ENCODE measurements around the gene MYOCD. TPM values are rescaled to one million over a fixed set of nuclear protein-coding genes. Genes with fewer than 3 reads are reported as not detected.

Gene MYOCD
- total and polyA plus RNA-seq, 8 donors: 1.4 to 61.4 (median 14.0) TPM

DNA sequence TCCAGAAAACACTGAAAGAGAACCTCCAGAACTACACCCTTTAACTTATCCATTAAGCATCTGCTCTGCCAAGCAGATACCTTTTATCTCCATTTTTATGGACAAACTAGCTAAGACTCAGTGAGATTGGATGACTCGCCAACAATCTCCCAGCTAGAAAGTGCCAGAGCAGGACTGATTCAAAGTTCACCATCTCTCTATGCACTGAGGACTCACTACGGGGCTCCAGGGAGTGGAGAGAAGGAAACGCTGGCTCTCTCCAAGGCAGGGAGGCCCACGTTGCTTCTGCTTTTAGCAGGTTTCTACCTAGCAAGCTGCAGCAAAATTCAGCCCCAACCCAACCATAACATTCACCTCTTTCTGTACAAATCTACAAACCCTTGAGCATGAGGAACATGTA lies 70.8 kb downstream of the MYOCD start:
- H3K36me3 ChIP-seq: peaks cover 0 to 15% (median 2%) of the 10 kb centered on the region in 4 donors
- no peak overlapping the region for H3K27ac ChIP-seq
- H3K9me3 ChIP-seq: no peaks in the 10 kb centered on the region
- H3K4me3 ChIP-seq: no peak overlapping the region
- H3K4me1 ChIP-seq: peaks cover 3 to 24% (median 10%) of the 10 kb centered on the region in 4 donors
- TF ChIP-seq CTCF (IDR thresholded peaks at IDR 0.05) (no peak), EP300 (IDR thresholded peaks at IDR 0.05) (no peak), POLR2AphosphoS5 (IDR thresholded peaks at IDR 0.05) (no peak), POLR2A (IDR thresholded peaks at IDR 0.05) (no peak)
- no peaks in the 10 kb centered on the region for H3K27me3 ChIP-seq
- intact Hi-C loops (cut with DNase I; ENCODE audit: low total_unique reads): no loop called here
- no peak for DNase-seq
- 75 to 80% (median 78%) methylated on average over 4 of the region's 4 CpGs for WGBS, 5 donors

DNA sequence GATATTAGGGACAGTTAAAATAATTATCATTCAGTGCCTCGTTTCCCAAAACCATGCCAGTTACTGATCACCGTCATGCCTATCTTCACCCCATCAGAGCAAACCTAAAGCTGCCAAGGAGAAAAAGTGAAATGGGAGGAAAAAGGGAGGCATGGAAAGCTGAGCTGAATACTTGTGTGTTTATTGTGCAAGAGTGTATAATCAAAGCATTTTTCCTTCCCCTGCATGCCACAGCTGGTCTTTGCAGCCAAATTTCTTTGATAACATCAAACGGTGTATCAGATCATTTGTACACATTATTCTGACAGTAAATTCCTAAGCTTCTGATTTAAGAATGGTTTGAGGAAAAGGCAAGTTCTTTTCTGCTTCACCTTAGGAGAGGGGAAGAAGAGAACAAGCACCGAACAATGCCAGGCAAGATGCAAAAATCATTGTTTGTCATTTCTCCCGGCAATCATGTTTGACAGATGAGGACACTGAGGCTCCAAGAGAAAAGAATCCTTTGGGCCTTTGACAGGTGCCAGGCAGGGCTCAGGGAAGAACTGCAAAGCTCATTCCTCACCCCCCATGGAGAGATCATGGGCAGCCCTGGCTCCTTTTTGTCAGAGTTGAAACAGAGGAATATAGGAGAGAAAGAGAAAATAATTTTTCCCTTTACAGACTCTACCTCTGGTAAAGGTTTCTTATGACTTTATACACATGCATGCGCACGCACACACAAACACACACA lies 72.2 kb downstream of the MYOCD start:
- intact Hi-C loops (cut with DNase I; ENCODE audit: low total_unique reads): no loop called here

GRCh38 chr17:12738624-12739023 lies 72.9 kb downstream of the MYOCD start:
- H3K27ac ChIP-seq: no peak overlapping the region
- no peak overlapping the region for H3K4me3 ChIP-seq
- no peaks in the 10 kb centered on the region for H3K27me3 ChIP-seq
- intact Hi-C loops (cut with DNase I; ENCODE audit: low total_unique reads): no loop called here
- no peak for DNase-seq
- TF ChIP-seq POLR2A (IDR thresholded peaks at IDR 0.05): no peak
- TF ChIP-seq CTCF (IDR thresholded peaks at IDR 0.05): no peak
- TF ChIP-seq EP300 (IDR thresholded peaks at IDR 0.05): no peak
- TF ChIP-seq POLR2AphosphoS5 (IDR thresholded peaks at IDR 0.05): no peak
- peaks cover 0 to 15% (median 2%) of the 10 kb centered on the region in 4 donors for H3K36me3 ChIP-seq
- no peaks in the 10 kb centered on the region for H3K9me3 ChIP-seq
- peaks cover 9 to 31% (median 16%) of the 10 kb centered on the region in 4 donors for H3K4me1 ChIP-seq
- WGBS, 5 donors: 68 to 76% (median 73%) methylated on average over 2 of the region's 2 CpGs

More for the DNA sequence above, 72.2 kb downstream of the MYOCD start:
- TF ChIP-seq POLR2AphosphoS5 (IDR thresholded peaks at IDR 0.05): no peak
- no peak for TF ChIP-seq POLR2A (IDR thresholded peaks at IDR 0.05)
- no peak for TF ChIP-seq CTCF (IDR thresholded peaks at IDR 0.05)
- no peak for TF ChIP-seq EP300 (IDR thresholded peaks at IDR 0.05)
- H3K4me1 ChIP-seq: peaks cover 9 to 29% (median 15%) of the 10 kb centered on the region in 4 donors
- H3K36me3 ChIP-seq: peaks cover 0 to 15% (median 2%) of the 10 kb centered on the region in 4 donors
- H3K9me3 ChIP-seq: no peaks in the 10 kb centered on the region
- H3K27ac ChIP-seq: no peak overlapping the region
- DNase-seq: no peak
- no peak overlapping the region for H3K4me3 ChIP-seq
- 51 to 66% (median 62%) methylated on average over 7 of the region's 7 CpGs for WGBS, 5 donors
- no peaks in the 10 kb centered on the region for H3K27me3 ChIP-seq

DNA sequence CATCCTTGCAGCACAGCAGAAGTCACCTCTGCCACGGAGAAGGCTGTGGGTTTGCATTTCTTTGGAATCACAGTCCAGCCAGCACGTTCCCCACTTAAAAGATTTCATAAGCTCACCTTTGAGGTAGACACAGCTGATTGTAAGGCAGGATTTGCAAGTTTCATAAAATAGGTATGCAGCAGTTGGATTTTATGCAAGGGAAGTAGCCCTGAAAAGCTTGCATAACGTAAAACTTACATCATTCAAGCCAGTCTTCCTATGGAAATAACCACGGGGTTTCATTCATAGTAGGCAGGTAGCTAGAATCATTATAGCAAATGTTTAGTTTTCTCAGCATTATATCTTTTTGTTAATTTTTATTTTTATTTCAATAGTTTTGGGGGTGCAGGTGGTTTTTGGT lies 73.8 kb downstream of the MYOCD start:
- no peak for DNase-seq
- no peak overlapping the region for H3K27ac ChIP-seq
- H3K4me3 ChIP-seq: no peak overlapping the region
- H3K36me3 ChIP-seq: peaks cover 0 to 15% (median 2%) of the 10 kb centered on the region in 4 donors
- peaks cover 15 to 40% (median 23%) of the 10 kb centered on the region in 4 donors for H3K4me1 ChIP-seq
- H3K27me3 ChIP-seq: no peaks in the 10 kb centered on the region
- WGBS, 5 donors: 71 to 77% (median 73%) methylated on average over 4 of the region's 4 CpGs
- TF ChIP-seq POLR2A (IDR thresholded peaks at IDR 0.05): no peak
- TF ChIP-seq POLR2AphosphoS5 (IDR thresholded peaks at IDR 0.05): no peak
- TF ChIP-seq EP300 (IDR thresholded peaks at IDR 0.05): no peak
- no peak for TF ChIP-seq CTCF (IDR thresholded peaks at IDR 0.05)
- intact Hi-C loops (cut with DNase I; ENCODE audit: low total_unique reads): no loop called here
- no peaks in the 10 kb centered on the region for H3K9me3 ChIP-seq

Measured in stomach (tissue), 9 donors.